Uterus (tissue), 4 donors: ENCODE results near the gene GSTO1. TPM values are rescaled to one million over a fixed set of nuclear protein-coding genes. Genes with fewer than 3 reads are reported as not detected.

ENCODE experiments used
- DNase-seq, 2 donors: peaks; one replicate each; pipeline ENCODE4 v3.0.0-alpha.2; 2019 to 2020
- H3K27ac ChIP-seq, 2 donors: fragments of 200-600 bp; sonication (generic); 1 replicate in 1 of 2; 2 replicates in 1 of 2; pipeline ENCODE4 v1.5.1; 2016 to 2018
- H3K27me3 ChIP-seq, 2 donors: fragments of 200-600 bp; sonication (generic); one replicate each; pipeline ENCODE4 v1.5.1; 2018 to 2019; ENCODE audit warnings: control low read depth in 1 of 2
- H3K36me3 ChIP-seq, 2 donors: fragments of 200-600 bp; sonication (generic); one replicate each; pipeline ENCODE4 v1.5.1; 2019; ENCODE audit warnings: control low read depth in 1 of 2
- H3K4me1 ChIP-seq, 2 donors: fragments of 200-600 bp; sonication (generic); one replicate each; pipeline ENCODE4 v1.5.1; 2018 to 2019; ENCODE audit warnings: control low read depth in 1 of 2
- H3K4me3 ChIP-seq, 2 donors: fragments of 200-600 bp; sonication (generic); 1 replicate in 1 of 2; 2 replicates in 1 of 2; pipeline ENCODE4 v1.5.1; 2018 to 2019; ENCODE audit warnings: mild to moderate bottlenecking in 1 of 2
- H3K9me3 ChIP-seq, 2 donors: fragments of 200-600 bp; sonication (generic); one replicate each; pipeline ENCODE4 v1.5.1; 2019; ENCODE audit warnings: control low read depth in 1 of 2
- CTCF ChIP-seq, 4 experiments: fragments of 200-600 bp in 2 of 4; fragments of 450-650 bp in 2 of 4; sonication (generic) in 2 of 4; IDR thresholded peaks; one replicate each; pipeline ENCODE4 v1.5.1; 2016 to 2019; ENCODE audit warnings: antibody characterized with exemption in 4 of 4, mild to moderate bottlenecking in 2 of 4, moderate library complexity in 1 of 4
- POLR2A ChIP-seq, 2 donors: fragments of 450-650 bp; IDR thresholded peaks; one replicate each; pipeline ENCODE4 v1.6.1; 2016; ENCODE audit warnings: antibody characterized with exemption in 2 of 2, mild to moderate bottlenecking in 1 of 2, moderate library complexity in 1 of 2
- intact Hi-C: fragments of 100-400 bp; cut with DNase I; formaldehyde crosslinking; loops from one replicate; pipeline ENCODE4 v1.15.1; 2023; ENCODE audit warnings: low total_unique reads
- total RNA-seq, 4 donors: library from RNA; depleted of rRNA in 3 of 4; stranded (reverse); fragments of >200 nt in 3 of 4; gene quantifications; one replicate each; pipeline versions ENCODE4 v1.1.0 to v1.2.4, GENCODE V29; 2014 to 2023
- donor health status: DM: yes; HTN: yes; CAD: no.

GSTO1 gene
- total RNA-seq, 4 donors from 2014 or later, result 54.7 to 131 (median 102) TPM

DNA sequence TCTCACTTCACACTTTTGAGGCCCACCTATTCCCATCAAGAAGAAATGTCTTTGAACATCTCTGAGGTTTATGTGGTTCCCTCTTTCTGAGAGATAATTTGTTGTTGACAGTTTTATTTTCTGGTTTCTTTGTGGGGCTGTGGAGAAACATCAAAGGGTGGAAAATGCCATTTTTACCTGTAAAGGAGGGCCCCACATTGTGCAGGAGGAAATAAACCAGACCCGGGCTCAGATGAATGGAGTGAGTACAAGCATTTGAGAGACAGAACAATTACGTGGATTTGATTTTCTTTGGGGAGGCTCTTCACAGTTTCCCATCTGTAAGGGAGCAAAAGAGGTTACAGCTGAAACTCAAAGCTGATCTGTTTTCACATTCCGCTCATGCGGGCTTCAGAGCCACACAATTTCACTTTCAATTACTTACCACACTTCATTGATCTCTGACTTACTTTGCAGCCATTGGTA lies 53.8 kb downstream of the GSTO1 start:
- H3K4me1 ChIP-seq, result peaks cover 0 to 6% of the 10 kb centered on the region in 2 donors
- peak overlapping the region in 1 of 2 donors; percentile 40 for H3K27ac ChIP-seq
- no peaks in the 10 kb centered on the region for H3K9me3 ChIP-seq
- DNase-seq, result no peak
- intact Hi-C loops, result loop anchor here (5.0 kb wide), 1 partner anchor 39 kb away; no protein-coding TSS in a partner anchor
- H3K4me3 ChIP-seq, result no peak overlapping the region
- TF ChIP-seq CTCF (IDR thresholded peaks at IDR 0.05), result no peak
- no peak for TF ChIP-seq POLR2A (IDR thresholded peaks at IDR 0.05)
- H3K36me3 ChIP-seq, result no peaks in the 10 kb centered on the region
- H3K27me3 ChIP-seq, result no peaks in the 10 kb centered on the region

GRCh38 chr10:104309980-104310978 lies 55.6 kb downstream of the GSTO1 start:
- intact Hi-C loops, result loop anchor here (5.0 kb wide), 1 partner anchor 37 kb away; no protein-coding TSS in a partner anchor
- no peaks in the 10 kb centered on the region for H3K9me3 ChIP-seq
- H3K27me3 ChIP-seq, result no peaks in the 10 kb centered on the region
- H3K36me3 ChIP-seq, result no peaks in the 10 kb centered on the region
- DNase-seq, result peak in 1 of 2 donors; percentile 63
- H3K4me3 ChIP-seq, result no peak overlapping the region
- no peak for TF ChIP-seq CTCF (IDR thresholded peaks at IDR 0.05)
- TF ChIP-seq POLR2A (IDR thresholded peaks at IDR 0.05), result no peak
- H3K27ac ChIP-seq, result peak overlapping the region; percentile 31 to 35
- peaks cover 0 to 5% of the 10 kb centered on the region in 2 donors for H3K4me1 ChIP-seq

DNA sequence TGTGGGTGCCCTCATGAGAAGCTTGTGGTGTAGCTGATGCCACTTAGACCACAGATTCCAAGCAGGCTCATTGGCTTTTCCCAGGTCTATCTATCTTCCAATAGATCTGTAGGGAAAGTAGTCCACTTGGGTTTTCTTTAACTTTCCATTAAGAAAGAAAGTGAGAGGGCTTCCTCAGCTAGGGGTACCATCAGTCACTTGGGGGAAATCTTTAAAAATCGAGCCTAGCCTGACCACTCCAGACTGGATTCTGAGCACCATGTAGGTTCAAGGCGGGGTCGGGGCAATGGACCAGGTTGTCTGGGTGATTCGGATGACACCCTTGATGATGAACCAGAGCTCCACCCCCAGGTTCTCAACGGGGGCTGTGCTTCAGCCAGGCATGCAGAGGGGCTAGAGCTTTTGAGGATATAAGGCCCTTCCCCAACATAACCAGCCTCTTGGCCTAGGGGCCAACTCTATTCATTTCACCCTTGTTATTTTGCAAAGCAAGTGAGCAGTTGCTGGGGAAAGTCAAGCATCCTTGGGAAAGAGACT lies 56.6 kb downstream of the GSTO1 start:
- intact Hi-C loops, result no loop called here
- no peaks in the 10 kb centered on the region for H3K36me3 ChIP-seq

DNA sequence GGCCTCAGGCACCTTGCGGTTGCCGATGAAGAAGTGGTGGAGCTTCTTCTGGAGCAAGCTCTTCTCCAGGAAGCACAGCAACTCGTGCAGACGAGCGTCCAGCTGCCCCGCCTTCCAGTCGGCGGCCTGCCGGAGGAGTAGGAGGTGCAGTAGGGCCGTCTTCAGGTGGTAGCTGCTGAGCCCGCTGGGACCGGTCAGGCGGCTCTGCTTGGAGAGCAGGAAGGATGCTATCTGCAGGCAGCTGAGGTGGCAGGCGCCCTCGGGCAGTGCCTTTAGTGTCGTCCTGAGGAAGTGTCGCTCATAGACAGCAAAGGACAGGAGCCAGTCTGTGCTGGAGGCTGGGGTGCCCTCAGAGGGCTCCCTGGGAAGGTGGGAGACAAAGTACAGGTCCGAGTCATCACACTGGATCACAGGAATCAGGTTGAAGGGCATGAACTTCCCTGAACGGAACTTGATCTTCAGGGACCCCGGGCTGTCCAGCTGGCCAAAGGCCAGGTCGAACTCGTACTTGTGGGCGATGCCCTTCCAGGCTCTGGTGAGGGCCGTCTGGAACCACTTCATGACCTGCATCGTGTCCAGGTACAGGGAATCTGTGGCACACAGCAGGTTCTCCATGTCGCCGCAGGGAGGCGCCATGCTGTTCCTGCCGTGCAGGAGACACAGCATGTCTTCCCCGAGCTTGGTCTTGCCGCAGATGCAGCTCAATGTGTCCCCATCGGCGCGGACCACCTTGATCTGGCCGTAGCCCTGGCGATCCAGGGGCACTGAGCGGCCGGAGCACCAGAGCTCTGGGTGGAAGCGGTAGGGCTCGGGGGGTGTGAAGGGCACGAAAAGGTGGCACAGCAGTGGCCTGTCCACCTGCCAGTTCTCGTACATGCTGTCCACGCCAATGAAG lies 60.1 kb downstream of the GSTO1 start:
- intact Hi-C loops, result no loop called here
- no peak overlapping the region for H3K4me3 ChIP-seq
- TF ChIP-seq CTCF (IDR thresholded peaks at IDR 0.05) (no peak), POLR2A (IDR thresholded peaks at IDR 0.05) (no peak)
- no peaks in the 10 kb centered on the region for H3K9me3 ChIP-seq
- H3K4me1 ChIP-seq, result peaks cover 7 to 19% of the 10 kb centered on the region in 2 donors
- no peaks in the 10 kb centered on the region for H3K27me3 ChIP-seq
- H3K36me3 ChIP-seq, result no peaks in the 10 kb centered on the region
- peak in 1 of 2 donors; percentile 20 for DNase-seq
- no peak overlapping the region for H3K27ac ChIP-seq

More for the DNA sequence above, 56.6 kb downstream of the GSTO1 start:
- no peaks in the 10 kb centered on the region for H3K4me1 ChIP-seq
- H3K9me3 ChIP-seq, result no peaks in the 10 kb centered on the region
- H3K27ac ChIP-seq, result no peak overlapping the region
- no peak overlapping the region for H3K4me3 ChIP-seq
- DNase-seq, result no peak
- no peaks in the 10 kb centered on the region for H3K27me3 ChIP-seq
- TF ChIP-seq CTCF (IDR thresholded peaks at IDR 0.05) (no peak), POLR2A (IDR thresholded peaks at IDR 0.05) (no peak)
